K562 (cell line): Measurements from ENCODE around the gene SNX27. TPM values are rescaled to one million over a fixed set of nuclear protein-coding genes. Genes with fewer than 3 reads are reported as not detected.

Experiments used
- CAMTA2 ChIP-seq: fragments of 250-450 bp; sonication (Bioruptor Pico); conservative IDR thresholded peaks from 2 replicates; pipeline ENCODE4 v1.5.1; 2022
- CBX3 ChIP-seq, 2 experiments: IDR thresholded peaks; 1 replicate in 1 of 2; 2 replicates in 1 of 2; pipeline ENCODE4 v1.6.1; 2012; ENCODE audit warnings: inconsistent platforms in 2 of 2, low read length in 2 of 2, borderline replicate concordance in 1 of 2, control low read depth in 1 of 2
- CBX8 ChIP-seq: fragments of 200-600 bp; sonication (generic); IDR thresholded peaks from 2 replicates; pipeline ENCODE4 v1.6.1; 2012; ENCODE audit warnings: borderline replicate concordance, mixed run types, low read depth, mild to moderate bottlenecking, moderate library complexity, mixed read lengths, low read length, control low read depth, inconsistent platforms; ENCODE audit not compliant: poor library complexity, severe bottlenecking; ENCODE audit errors: extremely low read depth
- CREBBP ChIP-seq: IDR thresholded peaks from one replicate; pipeline ENCODE4 v1.6.1; 2012; ENCODE audit warnings: low read depth, mild to moderate bottlenecking, control low read depth, inconsistent platforms, low read length
- DIDO1 ChIP-seq: fragments of 450-650 bp; IDR thresholded peaks from 2 replicates; pipeline ENCODE4 v1.6.1; 2016; ENCODE audit warnings: low read depth, missing biosample characterization, missing genetic modification characterization
- GTF2A2 ChIP-seq: IDR thresholded peaks from 2 replicates; pipeline ENCODE4 v1.6.1; 2016; ENCODE audit warnings: mild to moderate bottlenecking, missing genetic modification characterization, missing compliant biosample characterization
- HMG20B ChIP-seq: fragments of 250-450 bp; sonication (Bioruptor Pico); IDR thresholded peaks from 2 replicates; pipeline ENCODE4 v1.5.0; 2021; ENCODE audit warnings: mild to moderate bottlenecking
- MTA3 ChIP-seq: fragments of 450-650 bp; formaldehyde crosslinking; IDR thresholded peaks from 2 replicates; pipeline ENCODE4 v1.6.1; 2017; ENCODE audit warnings: mild to moderate bottlenecking, borderline replicate concordance
- REST ChIP-seq, 2 experiments: fragments of 450-650 bp; formaldehyde crosslinking in 1 of 2; IDR thresholded peaks; 2 replicates each; pipeline versions ENCODE4 v1.4.0 to v1.6.1; 2014 to 2020; ENCODE audit warnings: mild to moderate bottlenecking in 2 of 2, borderline replicate concordance in 1 of 2, low read depth in 1 of 2
- YY1 ChIP-seq, 3 experiments: IDR thresholded peaks; 2 replicates each; pipeline ENCODE4 v1.6.1; 2011; ENCODE audit warnings: low read length in 2 of 3, mild to moderate bottlenecking in 2 of 3, moderate library complexity in 2 of 3, borderline replicate concordance in 1 of 3, control low read depth in 1 of 3, low read depth in 1 of 3; ENCODE audit not compliant: insufficient read depth in 3 of 3, insufficient replicate concordance in 2 of 3, control insufficient read depth in 1 of 3, insufficient read length in 1 of 3; ENCODE audit errors: extremely low read depth in 1 of 3
- ZNF197 ChIP-seq: fragments of 200-800 bp; sonication (Bioruptor generic); IDR thresholded peaks from 2 replicates; pipeline ENCODE4 v1.6.1; 2016; ENCODE audit warnings: low read depth, missing genetic modification characterization, missing compliant biosample characterization
- ZNF408 ChIP-seq: fragments of 250-450 bp; sonication (Bioruptor Pico); IDR thresholded peaks from 2 replicates; pipeline ENCODE4 v1.4.0; 2020; ENCODE audit warnings: low read depth, mild to moderate bottlenecking, moderate library complexity
- polyA plus RNA-seq, 8 experiments: library from polyadenylated mRNA; depleted of rRNA in 4 of 8; stranded (reverse) in 5 of 8; unstranded in 3 of 8; fragments of >200 nt; fragmentation: Nextera tagmentation in 2 of 8; fragmentation: Illumina TruSeq in 1 of 8; extraction: Ambion mirVana in 2 of 8; extraction: Trizol in 1 of 8; gene quantifications; 2 replicates each; pipeline versions ENCODE4 v1.2.1 to v1.2.3, GENCODE V29; 2011 to 2014; ENCODE audit warnings: inconsistent platforms in 1 of 8, missing spikeins in 1 of 8
- total RNA-seq, 7 experiments: library from RNA; depleted of rRNA in 6 of 7; stranded (reverse); fragments of >200 nt in 6 of 7; fragmentation: Illumina TruSeq in 2 of 7; extraction: Trizol in 2 of 7; gene quantifications; 2 replicates each; pipeline versions ENCODE4 v1.2.1 to v1.2.3, GENCODE V29; 2011 to 2021; ENCODE audit warnings: low replicate concordance in 1 of 7
- TF ChIP-seq, protein P1 (sequence below), 3 experiments: IDR thresholded peaks in 2 of 3; conservative IDR thresholded peaks in 1 of 3; 2 replicates each; pipeline ENCODE4 v1.5.1; 2011 to 2012; ENCODE audit warnings: low read length in 3 of 3, mild to moderate bottlenecking in 3 of 3, control low read depth in 2 of 3, improper control_type of control experiment in 1 of 3, inconsistent platforms in 1 of 3, low read depth in 1 of 3, mixed read lengths in 1 of 3, moderate library complexity in 1 of 3; ENCODE audit not compliant: insufficient read depth in 2 of 3
- TF ChIP-seq, protein P2 (sequence below): fragments of 450-650 bp; IDR thresholded peaks from 2 replicates; pipeline ENCODE4 v1.6.1; 2016; ENCODE audit warnings: borderline replicate concordance

The SNX27 gene
- total and polyA plus RNA-seq, 9 of the 15 experiments (the other 6 are each of a cell fraction or from before 2014, with no cell fraction given), result 4.5 to 18.7 (median 10.1) TPM

DNA sequence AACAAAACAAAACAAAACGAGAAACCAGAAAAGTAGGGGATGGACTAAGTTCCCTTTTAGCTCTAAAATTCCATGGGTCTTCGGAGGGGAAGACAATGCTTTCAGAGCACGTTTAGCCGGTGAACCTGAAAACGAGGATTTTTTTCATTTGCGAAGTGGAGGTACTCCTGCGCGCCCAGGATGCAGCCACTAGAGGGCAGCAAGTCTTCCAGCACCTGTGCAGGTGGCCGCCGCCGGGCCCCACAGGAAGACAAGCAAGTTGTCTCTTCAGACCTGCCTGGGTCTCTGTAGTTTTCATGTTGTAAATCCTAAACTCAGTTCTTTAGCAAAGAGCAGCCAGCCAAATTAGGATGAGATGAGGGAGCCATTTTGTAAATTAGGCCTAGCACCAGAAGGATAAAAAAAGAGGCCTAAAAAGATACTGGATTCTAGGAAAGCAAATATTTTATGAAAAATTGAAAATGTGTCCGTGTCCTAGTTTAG lies 17.7 kb upstream of the SNX27 start (continued):
- TF ChIP-seq, protein P1, sequence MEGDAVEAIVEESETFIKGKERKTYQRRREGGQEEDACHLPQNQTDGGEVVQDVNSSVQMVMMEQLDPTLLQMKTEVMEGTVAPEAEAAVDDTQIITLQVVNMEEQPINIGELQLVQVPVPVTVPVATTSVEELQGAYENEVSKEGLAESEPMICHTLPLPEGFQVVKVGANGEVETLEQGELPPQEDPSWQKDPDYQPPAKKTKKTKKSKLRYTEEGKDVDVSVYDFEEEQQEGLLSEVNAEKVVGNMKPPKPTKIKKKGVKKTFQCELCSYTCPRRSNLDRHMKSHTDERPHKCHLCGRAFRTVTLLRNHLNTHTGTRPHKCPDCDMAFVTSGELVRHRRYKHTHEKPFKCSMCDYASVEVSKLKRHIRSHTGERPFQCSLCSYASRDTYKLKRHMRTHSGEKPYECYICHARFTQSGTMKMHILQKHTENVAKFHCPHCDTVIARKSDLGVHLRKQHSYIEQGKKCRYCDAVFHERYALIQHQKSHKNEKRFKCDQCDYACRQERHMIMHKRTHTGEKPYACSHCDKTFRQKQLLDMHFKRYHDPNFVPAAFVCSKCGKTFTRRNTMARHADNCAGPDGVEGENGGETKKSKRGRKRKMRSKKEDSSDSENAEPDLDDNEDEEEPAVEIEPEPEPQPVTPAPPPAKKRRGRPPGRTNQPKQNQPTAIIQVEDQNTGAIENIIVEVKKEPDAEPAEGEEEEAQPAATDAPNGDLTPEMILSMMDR (IDR thresholded peaks at IDR 0.05 in 2 of 3, conservative IDR thresholded peaks at IDR 0.05 in 1 of 3; ENCODE audit: insufficient read depth in 2 of 3, low read depth in 1 of 3, low read length in 3 of 3), result peak; percentile 89 to 97 (median 89)
- TF ChIP-seq REST (IDR thresholded peaks at IDR 0.05; ENCODE audit: borderline replicate concordance), result peak; percentile 78
- no peak for TF ChIP-seq REST (CRISPR knock-in tag; IDR thresholded peaks at IDR 0.05; ENCODE audit: low read depth)
- no peak for TF ChIP-seq GTF2A2 (tag)
- TF ChIP-seq, protein P2, sequence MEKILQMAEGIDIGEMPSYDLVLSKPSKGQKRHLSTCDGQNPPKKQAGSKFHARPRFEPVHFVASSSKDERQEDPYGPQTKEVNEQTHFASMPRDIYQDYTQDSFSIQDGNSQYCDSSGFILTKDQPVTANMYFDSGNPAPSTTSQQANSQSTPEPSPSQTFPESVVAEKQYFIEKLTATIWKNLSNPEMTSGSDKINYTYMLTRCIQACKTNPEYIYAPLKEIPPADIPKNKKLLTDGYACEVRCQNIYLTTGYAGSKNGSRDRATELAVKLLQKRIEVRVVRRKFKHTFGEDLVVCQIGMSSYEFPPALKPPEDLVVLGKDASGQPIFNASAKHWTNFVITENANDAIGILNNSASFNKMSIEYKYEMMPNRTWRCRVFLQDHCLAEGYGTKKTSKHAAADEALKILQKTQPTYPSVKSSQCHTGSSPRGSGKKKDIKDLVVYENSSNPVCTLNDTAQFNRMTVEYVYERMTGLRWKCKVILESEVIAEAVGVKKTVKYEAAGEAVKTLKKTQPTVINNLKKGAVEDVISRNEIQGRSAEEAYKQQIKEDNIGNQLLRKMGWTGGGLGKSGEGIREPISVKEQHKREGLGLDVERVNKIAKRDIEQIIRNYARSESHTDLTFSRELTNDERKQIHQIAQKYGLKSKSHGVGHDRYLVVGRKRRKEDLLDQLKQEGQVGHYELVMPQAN, result no peak
- TF ChIP-seq ZNF408 (CRISPR knock-in tag), result no peak
- no peak for TF ChIP-seq MTA3
- TF ChIP-seq CBX3 (IDR thresholded peaks at IDR 0.05; ENCODE audit: borderline replicate concordance in 1 of 2, low read length in 2 of 2), result no peak
- no peak for TF ChIP-seq ZNF197 (CRISPR knock-in tag)
- TF ChIP-seq YY1 (IDR thresholded peaks at IDR 0.05; ENCODE audit: borderline replicate concordance in 1 of 3, control insufficient read depth in 1 of 3, extremely low read depth in 1 of 3, insufficient read depth in 3 of 3, insufficient read length in 1 of 3, insufficient replicate concordance in 2 of 3, low read depth in 1 of 3, low read length in 2 of 3), result peak in 2 of 3 experiments; percentile 17 to 38
- no peak for TF ChIP-seq CAMTA2
- TF ChIP-seq DIDO1 (tag), result no peak
- no peak for TF ChIP-seq CBX8
- no peak for TF ChIP-seq CREBBP
- TF ChIP-seq HMG20B (CRISPR knock-in tag), result no peak
